Upper lobe of left lung (tissue), 4 donors: ENCODE measurements around the gene AGBL1.

Experiments used
- EP300 ChIP-seq, 4 donors: sonication (generic); formaldehyde crosslinking; IDR thresholded peaks; one replicate each; pipeline ENCODE4 v1.5.1; 2017; ENCODE audit warnings: antibody characterized with exemption in 4 of 4, control low read depth in 2 of 4
- POLR2A ChIP-seq, 4 donors: fragments of 450-650 bp; IDR thresholded peaks; one replicate each; pipeline ENCODE4 v1.5.1; 2016 to 2017; ENCODE audit warnings: antibody characterized with exemption in 4 of 4, mild to moderate bottlenecking in 2 of 4

GRCh38 chr15:86568378-86568777 lies 488.7 kb downstream of the AGBL1 start:
- TF ChIP-seq POLR2A (IDR thresholded peaks at IDR 0.05): no peak
- no peak for TF ChIP-seq EP300 (IDR thresholded peaks at IDR 0.05)
